GM12878 (cell line): ENCODE data around the gene UNC119. TPM values are rescaled to one million over a fixed set of nuclear protein-coding genes. Genes with fewer than 3 reads are reported as not detected.
A peak's percentile ranks its signal among the peaks of the same experiment; 100 is the strongest.

ENCODE experiments used
- ASH2L ChIP-seq: fragments of 300-600, 200-600 bp; sonication (generic); IDR thresholded peaks from 2 replicates; pipeline ENCODE4 v1.6.1; 2017; ENCODE audit warnings: low read depth, mild to moderate bottlenecking, borderline replicate concordance
- CBX5 ChIP-seq: sonication (generic); IDR thresholded peaks from 2 replicates; pipeline ENCODE4 v1.6.1; 2016; ENCODE audit warnings: low read depth, moderate library complexity, mild to moderate bottlenecking, inconsistent platforms
- JUND ChIP-seq: IDR thresholded peaks from 2 replicates; pipeline ENCODE4 v1.6.1; 2012; ENCODE audit warnings: low read depth, mild to moderate bottlenecking, low read length, improper control_type of control experiment, moderate library complexity
- KLF5 ChIP-seq: fragments of 450-650 bp; IDR thresholded peaks from 2 replicates; pipeline ENCODE4 v1.6.1; 2014; ENCODE audit warnings: mild to moderate bottlenecking; ENCODE audit not compliant: partially characterized antibody
- MEF2B ChIP-seq: fragments of 450-650 bp; IDR thresholded peaks from 2 replicates; pipeline ENCODE4 v1.6.1; 2018; ENCODE audit warnings: mild to moderate bottlenecking, moderate library complexity; ENCODE audit not compliant: partially characterized antibody, poor library complexity, severe bottlenecking
- NRF1 ChIP-seq: conservative IDR thresholded peaks from 2 replicates; pipeline ENCODE4 v1.6.1; 2011; ENCODE audit warnings: mild to moderate bottlenecking, low read depth, low read length, improper control_type of control experiment
- POU2F2 ChIP-seq: IDR thresholded peaks from 3 replicates; pipeline ENCODE4 v1.6.1; 2011; ENCODE audit warnings: low read depth, mild to moderate bottlenecking, low read length, borderline replicate concordance
- SIX5 ChIP-seq: IDR thresholded peaks from 2 replicates; pipeline ENCODE4 v1.6.1; 2011; ENCODE audit warnings: mild to moderate bottlenecking, low read depth, low read length, moderate library complexity; ENCODE audit not compliant: severe bottlenecking
- SREBF2 ChIP-seq: IDR thresholded peaks from 2 replicates; pipeline ENCODE4 v1.6.1; 2012; ENCODE audit warnings: mild to moderate bottlenecking, low read length
- SRF ChIP-seq, 2 experiments: IDR thresholded peaks; 2 replicates each; pipeline ENCODE4 v1.6.1; 2011; ENCODE audit warnings: low read depth in 2 of 2, low read length in 2 of 2, mild to moderate bottlenecking in 1 of 2, moderate library complexity in 1 of 2
- SUPT20H ChIP-seq: IDR thresholded peaks from 2 replicates; pipeline ENCODE4 v1.6.1; 2011; ENCODE audit warnings: low read depth, mild to moderate bottlenecking, low read length, moderate library complexity, borderline replicate concordance; ENCODE audit not compliant: control insufficient read depth
- ZNF207 ChIP-seq: fragments of 450-650 bp; IDR thresholded peaks from 2 replicates; pipeline ENCODE4 v1.6.1; 2014; ENCODE audit warnings: antibody characterized with exemption, mild to moderate bottlenecking, borderline replicate concordance
- polyA plus RNA-seq, 11 experiments: library from polyadenylated mRNA; depleted of rRNA in 4 of 11; unstranded in 6 of 11; stranded (reverse) in 5 of 11; fragments of >200 nt; fragmentation: Nextera tagmentation in 4 of 11; fragmentation: Illumina TruSeq in 1 of 11; extraction: Ambion mirVana in 4 of 11; extraction: Trizol in 1 of 11; gene quantifications; 1 replicate in 1 of 11; 2 replicates in 10 of 11; pipeline versions ENCODE4 v1.2.1 to v1.2.3, GENCODE V29; 2011 to 2016; ENCODE audit warnings: inconsistent platforms in 2 of 11, missing spikeins in 2 of 11, low read depth in 1 of 11
- total RNA-seq, 4 experiments: library from RNA; depleted of rRNA in 3 of 4; stranded (reverse); fragments of >200 nt in 3 of 4; fragmentation: Illumina TruSeq in 1 of 4; extraction: Trizol in 1 of 4; gene quantifications; 2 replicates each; pipeline versions ENCODE4 v1.2.1 to v1.2.3, GENCODE V29; 2013 to 2021
- TF ChIP-seq, protein P1 (sequence below): fragments of 450-650 bp; IDR thresholded peaks from 2 replicates; pipeline ENCODE4 v1.6.1; 2018; ENCODE audit warnings: mild to moderate bottlenecking, low read depth, moderate library complexity; ENCODE audit not compliant: partially characterized antibody
- TF ChIP-seq, protein P2 (sequence below): fragments of 450-650 bp; formaldehyde crosslinking; IDR thresholded peaks from 2 replicates; pipeline ENCODE4 v1.4.0; 2020; ENCODE audit warnings: mild to moderate bottlenecking, moderate library complexity
- TF ChIP-seq, protein P3 (sequence below): fragments of 450-650 bp; IDR thresholded peaks from 2 replicates; pipeline ENCODE4 v1.6.1; 2017; ENCODE audit warnings: low read depth, mild to moderate bottlenecking, moderate library complexity
- TF ChIP-seq, protein P4 (sequence below): IDR thresholded peaks from 2 replicates; pipeline ENCODE4 v1.6.1; 2012; ENCODE audit warnings: mild to moderate bottlenecking, low read depth, low read length

UNC119 gene
- total and polyA plus RNA-seq, 10 of the 15 experiments (the other 5 are each of a cell fraction or from before 2014, with no cell fraction given), result 2.7 to 436 (median 57.8) TPM

DNA sequence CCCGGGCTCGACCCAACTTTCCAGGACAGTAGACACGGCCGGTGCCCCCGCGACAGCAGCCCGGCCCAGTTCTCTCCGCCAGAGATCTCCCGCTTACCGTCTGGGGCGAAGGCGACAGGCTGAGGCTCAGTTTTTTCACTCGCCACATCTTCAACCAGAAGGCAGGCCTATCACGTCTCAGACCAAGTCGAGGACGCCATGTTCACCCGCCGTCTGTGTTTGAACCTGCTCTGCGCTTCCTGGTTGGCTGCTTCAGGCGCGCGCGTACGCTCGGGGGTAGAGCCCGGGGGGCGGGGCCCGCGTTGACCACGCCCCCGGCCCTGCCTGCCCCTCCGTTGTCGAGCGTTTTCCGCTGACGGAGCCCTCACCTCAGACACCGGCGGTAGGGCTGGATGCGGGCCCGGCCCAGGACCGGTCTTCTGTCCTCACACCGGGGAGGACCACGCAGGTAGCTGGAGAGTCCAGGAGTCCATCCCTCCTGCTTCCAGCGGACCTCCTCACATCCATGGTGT, 46.4 kb upstream of the UNC119 start, which contains the start of gene SPAG5 (continued):
- TF ChIP-seq, protein P1, sequence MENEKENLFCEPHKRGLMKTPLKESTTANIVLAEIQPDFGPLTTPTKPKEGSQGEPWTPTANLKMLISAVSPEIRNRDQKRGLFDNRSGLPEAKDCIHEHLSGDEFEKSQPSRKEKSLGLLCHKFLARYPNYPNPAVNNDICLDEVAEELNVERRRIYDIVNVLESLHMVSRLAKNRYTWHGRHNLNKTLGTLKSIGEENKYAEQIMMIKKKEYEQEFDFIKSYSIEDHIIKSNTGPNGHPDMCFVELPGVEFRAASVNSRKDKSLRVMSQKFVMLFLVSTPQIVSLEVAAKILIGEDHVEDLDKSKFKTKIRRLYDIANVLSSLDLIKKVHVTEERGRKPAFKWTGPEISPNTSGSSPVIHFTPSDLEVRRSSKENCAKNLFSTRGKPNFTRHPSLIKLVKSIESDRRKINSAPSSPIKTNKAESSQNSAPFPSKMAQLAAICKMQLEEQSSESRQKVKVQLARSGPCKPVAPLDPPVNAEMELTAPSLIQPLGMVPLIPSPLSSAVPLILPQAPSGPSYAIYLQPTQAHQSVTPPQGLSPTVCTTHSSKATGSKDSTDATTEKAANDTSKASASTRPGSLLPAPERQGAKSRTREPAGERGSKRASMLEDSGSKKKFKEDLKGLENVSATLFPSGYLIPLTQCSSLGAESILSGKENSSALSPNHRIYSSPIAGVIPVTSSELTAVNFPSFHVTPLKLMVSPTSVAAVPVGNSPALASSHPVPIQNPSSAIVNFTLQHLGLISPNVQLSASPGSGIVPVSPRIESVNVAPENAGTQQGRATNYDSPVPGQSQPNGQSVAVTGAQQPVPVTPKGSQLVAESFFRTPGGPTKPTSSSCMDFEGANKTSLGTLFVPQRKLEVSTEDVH, result no peak
- TF ChIP-seq CBX5 (no peak), POU2F2 (peak; percentile 66; the same call in 1 of the 3 replicates), SREBF2 (no peak), SRF (IDR thresholded peaks at IDR 0.05; ENCODE audit: low read depth in 2 of 2, low read length in 2 of 2) (0 out of 4 replicates have a peak, but pooled peaks of 1 of the 2 experiments have one; percentile 3), ZNF207 (no peak), MEF2B (no peak), JUND (no peak), SUPT20H (no peak), NRF1 (no peak), KLF5 (no peak), SIX5 (no peak), ASH2L (no peak)
- TF ChIP-seq, protein P2, sequence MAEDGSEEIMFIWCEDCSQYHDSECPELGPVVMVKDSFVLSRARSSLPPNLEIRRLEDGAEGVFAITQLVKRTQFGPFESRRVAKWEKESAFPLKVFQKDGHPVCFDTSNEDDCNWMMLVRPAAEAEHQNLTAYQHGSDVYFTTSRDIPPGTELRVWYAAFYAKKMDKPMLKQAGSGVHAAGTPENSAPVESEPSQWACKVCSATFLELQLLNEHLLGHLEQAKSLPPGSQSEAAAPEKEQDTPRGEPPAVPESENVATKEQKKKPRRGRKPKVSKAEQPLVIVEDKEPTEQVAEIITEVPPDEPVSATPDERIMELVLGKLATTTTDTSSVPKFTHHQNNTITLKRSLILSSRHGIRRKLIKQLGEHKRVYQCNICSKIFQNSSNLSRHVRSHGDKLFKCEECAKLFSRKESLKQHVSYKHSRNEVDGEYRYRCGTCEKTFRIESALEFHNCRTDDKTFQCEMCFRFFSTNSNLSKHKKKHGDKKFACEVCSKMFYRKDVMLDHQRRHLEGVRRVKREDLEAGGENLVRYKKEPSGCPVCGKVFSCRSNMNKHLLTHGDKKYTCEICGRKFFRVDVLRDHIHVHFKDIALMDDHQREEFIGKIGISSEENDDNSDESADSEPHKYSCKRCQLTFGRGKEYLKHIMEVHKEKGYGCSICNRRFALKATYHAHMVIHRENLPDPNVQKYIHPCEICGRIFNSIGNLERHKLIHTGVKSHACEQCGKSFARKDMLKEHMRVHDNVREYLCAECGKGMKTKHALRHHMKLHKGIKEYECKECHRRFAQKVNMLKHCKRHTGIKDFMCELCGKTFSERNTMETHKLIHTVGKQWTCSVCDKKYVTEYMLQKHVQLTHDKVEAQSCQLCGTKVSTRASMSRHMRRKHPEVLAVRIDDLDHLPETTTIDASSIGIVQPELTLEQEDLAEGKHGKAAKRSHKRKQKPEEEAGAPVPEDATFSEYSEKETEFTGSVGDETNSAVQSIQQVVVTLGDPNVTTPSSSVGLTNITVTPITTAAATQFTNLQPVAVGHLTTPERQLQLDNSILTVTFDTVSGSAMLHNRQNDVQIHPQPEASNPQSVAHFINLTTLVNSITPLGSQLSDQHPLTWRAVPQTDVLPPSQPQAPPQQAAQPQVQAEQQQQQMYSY (CRISPR knock-in tag), result no peak
- TF ChIP-seq, protein P3, sequence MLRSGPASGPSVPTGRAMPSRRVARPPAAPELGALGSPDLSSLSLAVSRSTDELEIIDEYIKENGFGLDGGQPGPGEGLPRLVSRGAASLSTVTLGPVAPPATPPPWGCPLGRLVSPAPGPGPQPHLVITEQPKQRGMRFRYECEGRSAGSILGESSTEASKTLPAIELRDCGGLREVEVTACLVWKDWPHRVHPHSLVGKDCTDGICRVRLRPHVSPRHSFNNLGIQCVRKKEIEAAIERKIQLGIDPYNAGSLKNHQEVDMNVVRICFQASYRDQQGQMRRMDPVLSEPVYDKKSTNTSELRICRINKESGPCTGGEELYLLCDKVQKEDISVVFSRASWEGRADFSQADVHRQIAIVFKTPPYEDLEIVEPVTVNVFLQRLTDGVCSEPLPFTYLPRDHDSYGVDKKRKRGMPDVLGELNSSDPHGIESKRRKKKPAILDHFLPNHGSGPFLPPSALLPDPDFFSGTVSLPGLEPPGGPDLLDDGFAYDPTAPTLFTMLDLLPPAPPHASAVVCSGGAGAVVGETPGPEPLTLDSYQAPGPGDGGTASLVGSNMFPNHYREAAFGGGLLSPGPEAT, result no peak
- TF ChIP-seq, protein P4, sequence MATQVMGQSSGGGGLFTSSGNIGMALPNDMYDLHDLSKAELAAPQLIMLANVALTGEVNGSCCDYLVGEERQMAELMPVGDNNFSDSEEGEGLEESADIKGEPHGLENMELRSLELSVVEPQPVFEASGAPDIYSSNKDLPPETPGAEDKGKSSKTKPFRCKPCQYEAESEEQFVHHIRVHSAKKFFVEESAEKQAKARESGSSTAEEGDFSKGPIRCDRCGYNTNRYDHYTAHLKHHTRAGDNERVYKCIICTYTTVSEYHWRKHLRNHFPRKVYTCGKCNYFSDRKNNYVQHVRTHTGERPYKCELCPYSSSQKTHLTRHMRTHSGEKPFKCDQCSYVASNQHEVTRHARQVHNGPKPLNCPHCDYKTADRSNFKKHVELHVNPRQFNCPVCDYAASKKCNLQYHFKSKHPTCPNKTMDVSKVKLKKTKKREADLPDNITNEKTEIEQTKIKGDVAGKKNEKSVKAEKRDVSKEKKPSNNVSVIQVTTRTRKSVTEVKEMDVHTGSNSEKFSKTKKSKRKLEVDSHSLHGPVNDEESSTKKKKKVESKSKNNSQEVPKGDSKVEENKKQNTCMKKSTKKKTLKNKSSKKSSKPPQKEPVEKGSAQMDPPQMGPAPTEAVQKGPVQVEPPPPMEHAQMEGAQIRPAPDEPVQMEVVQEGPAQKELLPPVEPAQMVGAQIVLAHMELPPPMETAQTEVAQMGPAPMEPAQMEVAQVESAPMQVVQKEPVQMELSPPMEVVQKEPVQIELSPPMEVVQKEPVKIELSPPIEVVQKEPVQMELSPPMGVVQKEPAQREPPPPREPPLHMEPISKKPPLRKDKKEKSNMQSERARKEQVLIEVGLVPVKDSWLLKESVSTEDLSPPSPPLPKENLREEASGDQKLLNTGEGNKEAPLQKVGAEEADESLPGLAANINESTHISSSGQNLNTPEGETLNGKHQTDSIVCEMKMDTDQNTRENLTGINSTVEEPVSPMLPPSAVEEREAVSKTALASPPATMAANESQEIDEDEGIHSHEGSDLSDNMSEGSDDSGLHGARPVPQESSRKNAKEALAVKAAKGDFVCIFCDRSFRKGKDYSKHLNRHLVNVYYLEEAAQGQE, result no peak
